GM19455 (cell line): Measurements from ENCODE around the gene TSNAX.
A peak's percentile ranks its signal among the peaks of the same experiment; 100 is the strongest.
"Not testable (repeated sequence)": the region's sequence is repeated elsewhere in the genome, so short reads cannot be mapped to it uniquely, and the experiment has no call there.

Source experiments
- ATAC-seq: cut with Tn5 transposase; IDR thresholded peaks from one replicate; pipeline ENCODE4 v1.9.1; 2021; ENCODE audit not compliant: unreplicated experiment

TSNAX gene

GRCh38 chr1:231558708-231559185 is 30.3 kb downstream of the TSNAX start:
- no peak for ATAC-seq

DNA sequence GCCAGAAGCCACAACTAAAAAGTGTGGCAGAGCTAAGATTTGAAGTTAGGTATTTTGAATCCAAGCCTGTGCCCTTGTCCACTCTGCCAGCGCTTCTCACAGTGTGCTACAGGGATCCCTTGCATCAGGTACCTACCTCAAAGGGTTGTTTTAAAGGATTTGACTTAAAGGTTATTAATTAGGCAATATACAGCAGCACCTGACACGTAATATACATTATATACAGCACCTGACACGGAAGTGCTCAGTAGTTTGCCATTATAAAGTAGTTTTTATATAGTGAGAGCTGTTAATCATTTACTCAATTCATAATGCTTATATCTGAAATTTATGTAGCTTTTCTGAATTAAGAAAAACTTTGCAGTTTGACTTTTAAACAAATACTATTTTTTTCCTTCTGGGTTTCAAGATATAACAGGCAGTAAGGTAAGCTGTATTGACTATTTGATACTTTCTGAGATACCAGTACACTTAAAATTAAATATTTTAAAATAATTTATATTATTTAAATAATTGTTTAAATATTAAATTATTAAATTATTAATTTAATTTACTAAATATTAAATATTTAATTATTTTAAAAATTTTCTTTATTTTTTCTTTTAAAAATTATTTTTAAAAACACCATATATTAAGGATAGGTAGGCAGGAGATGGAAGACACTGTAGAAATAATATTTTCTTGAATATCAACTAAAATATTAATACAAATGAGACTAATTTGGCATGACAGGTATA is 33.3 kb downstream of the TSNAX start:
- no peak for ATAC-seq

DNA sequence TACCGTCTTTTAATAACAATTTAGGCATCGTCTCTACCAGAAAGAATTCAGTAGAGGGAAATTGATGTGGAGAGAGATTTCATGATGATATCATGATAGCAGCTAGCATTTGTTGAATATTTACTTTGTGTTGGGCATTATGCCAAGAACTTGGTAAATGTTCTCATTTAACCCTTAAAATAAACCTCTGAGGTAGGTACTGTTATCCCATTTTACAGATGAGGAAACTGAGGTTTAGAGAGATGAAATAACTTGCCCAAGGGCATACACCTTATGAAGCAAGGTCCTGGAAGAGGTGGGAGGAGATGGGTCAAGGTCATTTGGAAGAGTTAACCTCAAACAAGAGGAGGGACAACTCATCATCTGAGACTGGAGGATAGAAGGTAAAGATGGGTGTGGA is 34.8 kb downstream of the TSNAX start:
- no peak for ATAC-seq

DNA sequence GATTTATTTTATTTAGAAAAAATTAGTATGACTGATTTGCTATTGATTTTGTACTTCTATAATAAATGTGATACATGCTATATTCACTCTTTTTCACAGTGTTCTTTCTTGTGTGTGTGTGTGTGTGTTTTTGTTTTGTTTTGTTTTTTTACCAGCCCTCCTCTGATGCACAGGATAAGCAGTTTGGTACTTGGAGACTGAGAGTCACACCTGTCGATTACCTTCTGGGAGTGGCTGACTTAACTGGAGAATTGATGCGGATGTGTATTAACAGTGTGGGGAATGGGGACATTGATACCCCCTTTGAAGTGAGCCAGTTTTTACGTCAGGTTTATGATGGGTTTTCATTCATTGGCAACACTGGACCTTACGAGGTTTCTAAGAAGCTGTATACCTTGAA is 35.9 kb downstream of the TSNAX start:
- no peak for ATAC-seq

GRCh38 chr1:231566496-231566895 is 38.0 kb downstream of the TSNAX start:
- no peak for ATAC-seq

GRCh38 chr1:231570262-231570661 is 41.8 kb downstream of the TSNAX start:
- not testable (repeated sequence) for ATAC-seq

DNA sequence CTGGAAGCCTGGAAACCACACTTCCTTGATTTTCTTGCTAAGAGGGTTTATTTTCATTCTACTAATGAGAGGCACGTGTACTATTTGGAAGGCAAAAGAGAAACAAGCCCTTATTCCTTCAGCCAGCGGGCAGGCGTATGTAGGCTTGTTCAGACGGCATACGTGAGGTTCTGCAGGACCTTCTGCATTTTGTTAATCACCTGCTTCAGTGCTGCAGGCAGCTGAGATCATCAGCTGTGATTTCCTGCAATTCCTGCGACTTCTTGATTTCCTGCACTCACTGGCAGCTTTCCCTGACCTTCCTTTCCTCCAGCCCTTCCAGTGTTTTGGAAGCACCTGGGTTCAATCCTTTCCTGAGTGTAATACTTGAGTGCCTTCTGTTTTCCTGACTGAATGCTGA is 43.4 kb downstream of the TSNAX start:
- ATAC-seq = no peak

GRCh38 chr1:231575472-231575871 is 47.0 kb downstream of the TSNAX start:
- no peak for ATAC-seq

DNA sequence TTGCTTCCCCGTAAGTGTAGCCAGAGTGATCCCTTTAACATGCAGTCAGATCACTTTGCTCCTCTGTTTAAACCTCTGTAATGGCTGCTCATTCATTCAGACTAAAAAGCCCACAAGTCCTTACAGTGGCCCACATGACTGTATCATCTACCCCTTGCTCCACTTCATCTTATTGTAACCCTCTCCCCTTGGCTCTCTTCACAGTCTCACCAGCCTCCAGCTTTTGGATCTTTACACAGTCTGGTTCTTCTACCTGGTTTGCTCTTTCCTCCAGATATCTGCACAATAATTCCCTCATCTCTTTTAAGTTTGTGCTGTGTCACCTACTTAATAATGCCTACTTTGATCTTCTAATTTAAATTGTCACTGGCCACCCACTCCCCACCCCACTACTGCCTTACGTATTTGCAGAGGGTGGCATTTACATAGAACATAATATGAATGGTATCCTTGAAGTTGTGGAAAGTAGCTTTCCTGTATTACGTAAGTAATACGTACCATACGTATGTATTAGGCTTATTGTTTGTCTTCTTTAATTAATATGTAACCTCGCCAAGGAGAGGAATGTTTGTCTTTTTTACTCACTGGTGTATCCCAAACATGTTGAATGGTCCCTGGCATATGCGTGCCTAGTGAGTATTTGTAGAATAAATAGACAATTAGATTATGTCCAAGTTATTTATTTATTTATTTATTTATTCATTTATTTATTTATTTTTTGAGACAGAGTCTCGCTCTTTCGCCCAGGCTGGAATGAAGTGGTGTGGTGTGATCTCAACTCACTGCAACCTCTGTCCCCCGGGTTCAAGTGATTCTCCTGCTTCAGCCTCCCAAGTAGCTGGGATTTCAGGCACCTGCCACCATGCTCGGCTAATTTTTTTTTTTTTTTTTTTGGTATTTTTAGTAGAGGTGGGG is 48.6 kb downstream of the TSNAX start:
- ATAC-seq = no peak

DNA sequence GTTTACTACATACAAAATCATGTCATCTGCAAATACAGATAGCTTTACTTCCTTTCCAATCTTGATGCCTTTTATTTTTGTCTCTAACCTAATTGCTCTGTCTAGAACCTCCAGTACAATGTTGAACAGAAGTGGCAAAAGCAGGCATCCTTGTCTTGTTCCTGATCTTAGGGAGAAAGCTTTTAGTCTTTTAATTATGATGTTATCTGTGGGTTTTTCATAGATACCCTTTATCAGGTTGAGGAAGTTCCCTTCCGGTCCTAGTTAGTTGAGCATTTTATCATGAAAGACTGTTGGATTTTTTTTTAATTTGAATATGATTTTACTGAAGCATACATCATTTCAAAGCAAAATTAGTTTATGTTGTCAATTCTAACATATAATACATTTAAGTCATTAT is 52.4 kb downstream of the TSNAX start:
- ATAC-seq = no peak

DNA sequence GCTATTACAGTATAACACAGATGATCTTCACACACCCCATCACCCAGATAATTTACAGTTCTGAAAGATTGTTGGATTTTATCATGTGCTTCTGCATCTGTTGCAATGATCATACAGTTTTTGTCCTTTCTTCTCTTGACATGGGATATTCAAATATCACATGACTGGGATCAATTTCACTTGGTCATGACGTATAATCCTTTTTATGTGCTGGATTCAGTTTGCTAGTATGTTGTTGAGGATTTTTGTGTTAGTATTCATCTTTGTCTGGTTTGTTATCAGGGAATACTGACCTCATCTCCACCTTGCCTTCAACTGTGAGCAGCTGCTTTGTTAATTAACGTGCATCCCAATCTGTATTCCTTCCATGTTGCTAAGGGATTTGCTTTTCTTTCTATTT is 53.4 kb downstream of the TSNAX start:
- no peak for ATAC-seq

DNA sequence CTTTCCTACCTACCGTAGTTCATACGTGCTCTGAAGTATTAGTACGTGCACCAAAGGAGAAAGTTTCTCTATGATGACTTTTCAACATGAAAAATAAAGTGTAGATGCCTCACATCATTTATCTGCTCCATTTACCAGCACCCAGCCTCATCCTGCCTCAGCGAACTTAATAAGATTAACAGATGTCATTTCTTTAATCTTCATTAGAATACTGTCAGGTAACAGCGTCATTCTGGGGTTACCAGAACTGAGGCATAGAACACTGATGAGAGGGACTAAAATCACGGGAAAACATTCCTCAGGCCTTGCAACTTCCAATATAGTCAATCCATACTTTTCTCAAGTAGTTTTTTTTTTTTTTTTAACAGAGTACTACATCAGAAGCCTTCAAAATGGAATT is 54.9 kb downstream of the TSNAX start:
- ATAC-seq = no peak

GRCh38 chr1:231584117-231584516 is 55.6 kb downstream of the TSNAX start:
- no peak for ATAC-seq

- no peak for ATAC-seq
These were observed 56.5 kb downstream of the TSNAX start for GRCh38 chr1:231584921-231585320.

GRCh38 chr1:231590453-231591198 is 62.2 kb downstream of the TSNAX start:
- ATAC-seq = peak; percentile 53

GRCh38 chr1:231591466-231591865 is 63.0 kb downstream of the TSNAX start:
- ATAC-seq = no peak

DNA sequence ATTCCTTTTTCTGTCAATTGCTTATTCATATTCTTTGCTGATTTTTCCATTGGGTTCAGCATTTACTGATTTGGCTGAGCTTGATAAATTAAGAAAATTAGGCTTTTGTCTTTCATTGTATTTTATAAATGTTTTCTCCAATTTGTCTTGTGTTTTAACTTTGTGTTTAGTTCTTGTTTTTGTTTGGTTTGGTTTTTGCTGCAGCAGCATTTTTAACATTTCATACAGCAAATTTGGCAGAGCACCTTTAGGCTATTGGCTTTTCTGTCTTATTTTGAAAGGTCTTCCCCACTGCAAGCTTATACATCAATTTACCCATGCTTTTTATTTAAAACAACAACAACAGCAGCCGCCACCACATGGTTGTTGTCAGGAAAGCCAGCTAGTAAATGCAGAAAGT is 64.3 kb downstream of the TSNAX start:
- ATAC-seq = no peak

GRCh38 chr1:231593264-231593663 is 64.8 kb downstream of the TSNAX start:
- ATAC-seq = not testable (repeated sequence)

DNA sequence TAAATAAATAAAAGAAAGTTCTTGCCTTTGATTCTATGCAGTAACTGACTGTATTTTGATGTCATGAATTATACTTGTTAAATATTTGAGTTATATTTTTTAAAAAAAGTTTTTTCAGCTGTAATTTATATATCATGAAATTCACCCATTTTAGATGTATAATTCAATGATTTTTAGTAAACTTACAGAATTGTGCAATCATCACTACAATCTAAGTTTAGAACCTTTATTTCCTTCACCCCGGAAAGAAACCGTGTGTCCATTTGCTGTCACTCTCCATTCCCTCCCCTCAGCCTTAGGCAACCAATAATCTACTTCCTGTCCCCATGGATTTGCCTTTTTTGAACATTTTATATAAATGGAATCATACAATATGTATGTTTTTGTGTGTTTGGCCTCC is 65.7 kb downstream of the TSNAX start:
- no peak for ATAC-seq

GRCh38 chr1:231594749-231595148 is 66.3 kb downstream of the TSNAX start:
- ATAC-seq = no peak

GRCh38 chr1:231596337-231596791 is 67.9 kb downstream of the TSNAX start:
- ATAC-seq = no peak
